EH (cell line): Measurements from ENCODE around the gene CAMK2G.
"Not testable (repeated sequence)": the region's sequence is repeated elsewhere in the genome, so short reads cannot be mapped to it uniquely, and the experiment has no call there.

Experiments
- DNase-seq: peaks from one replicate; pipeline ENCODE4 v3.0.0-alpha.2; 2015; ENCODE audit warnings: low read depth

CAMK2G gene

DNA sequence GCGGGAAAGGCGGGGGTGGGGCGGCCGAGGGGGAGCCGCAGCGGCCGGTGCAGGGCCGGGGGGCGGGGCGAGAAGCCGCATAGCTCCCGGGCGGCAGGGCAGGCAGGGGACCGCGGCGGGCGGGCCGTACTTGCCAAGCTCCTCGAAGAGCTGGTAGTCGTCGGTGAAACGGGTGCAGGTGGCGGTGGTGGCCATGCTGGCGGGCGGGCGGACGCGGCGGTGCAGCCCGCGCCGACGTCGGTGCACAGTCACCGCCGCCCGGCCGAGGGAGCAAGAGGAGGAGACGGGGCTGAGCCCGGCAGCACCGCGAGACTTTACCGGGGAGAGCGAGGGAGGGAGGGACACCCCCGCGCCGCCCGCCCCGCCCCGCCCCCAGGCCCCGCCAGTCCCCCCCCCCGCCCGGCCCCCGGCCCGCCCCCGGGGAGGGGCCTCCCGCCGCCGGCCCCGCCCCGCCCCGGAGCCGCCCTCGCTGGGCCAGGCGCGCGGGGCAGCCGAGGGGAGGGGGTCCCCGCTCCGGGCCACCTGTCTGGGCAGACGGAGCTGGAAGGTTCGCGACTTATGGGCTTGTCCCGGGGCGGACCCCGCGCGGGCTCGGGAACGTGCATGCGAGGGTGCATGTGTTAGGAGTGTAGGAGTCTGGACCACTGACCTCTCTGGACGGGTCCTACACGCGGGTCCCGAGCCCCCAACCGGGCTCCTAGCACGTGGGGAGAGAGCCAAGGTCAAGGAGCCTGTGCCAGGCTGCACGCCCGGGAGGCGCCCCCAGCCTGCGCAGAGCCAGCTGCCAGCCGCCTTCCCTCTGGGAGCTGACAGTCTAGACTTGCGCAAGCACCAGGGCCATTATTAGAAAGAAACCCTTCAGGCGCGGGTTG lies at the start of gene CAMK2G:
TSS of gene CAMK2G (minus strand) at position 289 of the 872 bp plus-strand sequence. CDS start at position 195, 94 bp downstream.
- DNase-seq, result peak; percentile 90

- DNase-seq, result no peak
Measured at GRCh38 chr10:73922864-73923133, 48.4 kb upstream of the CAMK2G start.

GRCh38 chr10:73922007-73922863 lies 47.9 kb upstream of the CAMK2G start:
- DNase-seq, result no peak

DNA sequence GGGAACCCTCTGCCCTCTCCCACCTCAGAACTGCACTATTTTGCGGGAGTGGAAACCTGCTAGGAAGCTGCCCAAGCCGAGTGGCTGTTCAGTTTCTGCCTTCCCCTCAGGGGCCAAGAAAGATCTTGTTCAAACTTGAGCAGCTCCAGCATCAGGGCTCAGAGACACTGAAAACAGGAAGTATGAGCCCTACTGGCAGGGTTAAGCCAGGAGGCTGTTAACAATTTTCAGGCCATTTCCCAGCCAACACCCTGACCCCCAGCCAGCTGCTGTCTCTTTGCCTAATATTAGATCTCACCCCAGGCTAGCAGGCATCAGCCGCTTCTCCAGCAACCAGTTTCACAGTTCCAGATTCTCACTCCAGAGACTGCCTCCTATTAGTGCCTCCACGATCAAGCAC lies 45.7 kb upstream of the CAMK2G start:
- peak; percentile 67 for DNase-seq

DNA sequence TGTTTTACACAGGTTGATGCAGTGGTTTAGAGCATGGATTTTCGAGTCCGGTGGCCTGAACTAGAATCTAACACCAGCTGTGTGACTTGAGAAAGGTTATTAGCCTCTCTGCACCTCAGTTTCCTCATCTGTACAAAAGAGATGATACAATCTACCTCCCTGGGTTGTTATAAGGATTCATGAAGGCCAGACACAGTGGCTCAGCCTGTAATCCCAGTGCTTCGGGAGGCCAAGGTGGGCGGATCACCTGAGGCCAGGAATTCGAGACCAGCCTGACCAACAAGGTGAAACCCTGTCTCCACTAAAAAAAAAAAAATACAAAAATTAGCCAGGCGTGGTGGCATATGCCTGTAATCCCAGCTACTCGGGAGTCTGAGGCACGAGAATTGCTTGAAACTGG lies 45.1 kb upstream of the CAMK2G start:
- not testable (repeated sequence) for DNase-seq

DNA sequence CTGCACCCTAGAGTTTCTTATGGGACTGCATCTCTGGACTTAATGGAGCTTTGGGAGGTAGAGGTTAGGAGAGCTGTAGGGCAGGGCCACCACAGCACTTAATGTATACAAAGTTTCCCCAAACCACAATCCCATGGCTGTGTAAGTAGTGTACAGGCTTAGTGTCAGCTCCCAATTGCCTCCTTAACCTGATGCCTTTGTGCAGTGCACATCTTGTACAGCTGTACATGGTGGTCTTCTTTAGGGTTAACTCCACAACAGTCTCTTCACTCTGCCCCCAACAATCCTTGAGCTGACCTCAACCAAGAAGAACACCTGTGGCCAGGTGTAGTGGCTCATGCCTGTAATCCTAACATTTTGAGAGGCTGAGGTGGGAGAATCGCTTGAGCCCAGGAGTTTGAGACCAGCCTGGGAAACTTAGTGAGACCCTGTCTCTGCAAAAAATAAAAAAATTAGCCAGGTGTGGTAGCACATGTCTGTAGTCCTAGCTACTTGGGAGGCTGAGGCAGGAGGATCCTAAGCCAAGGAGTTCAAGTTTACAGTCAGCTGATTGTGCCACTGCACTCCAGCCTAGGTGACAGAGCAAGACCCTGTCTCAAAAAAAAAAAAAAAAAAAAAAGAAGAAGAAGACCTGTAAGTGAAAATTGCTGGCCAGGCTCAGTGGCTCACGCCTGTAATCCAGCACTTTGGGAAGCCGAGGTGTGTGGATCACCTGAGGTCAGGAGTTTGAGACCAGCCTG lies 43.4 kb upstream of the CAMK2G start:
- DNase-seq, result no peak

DNA sequence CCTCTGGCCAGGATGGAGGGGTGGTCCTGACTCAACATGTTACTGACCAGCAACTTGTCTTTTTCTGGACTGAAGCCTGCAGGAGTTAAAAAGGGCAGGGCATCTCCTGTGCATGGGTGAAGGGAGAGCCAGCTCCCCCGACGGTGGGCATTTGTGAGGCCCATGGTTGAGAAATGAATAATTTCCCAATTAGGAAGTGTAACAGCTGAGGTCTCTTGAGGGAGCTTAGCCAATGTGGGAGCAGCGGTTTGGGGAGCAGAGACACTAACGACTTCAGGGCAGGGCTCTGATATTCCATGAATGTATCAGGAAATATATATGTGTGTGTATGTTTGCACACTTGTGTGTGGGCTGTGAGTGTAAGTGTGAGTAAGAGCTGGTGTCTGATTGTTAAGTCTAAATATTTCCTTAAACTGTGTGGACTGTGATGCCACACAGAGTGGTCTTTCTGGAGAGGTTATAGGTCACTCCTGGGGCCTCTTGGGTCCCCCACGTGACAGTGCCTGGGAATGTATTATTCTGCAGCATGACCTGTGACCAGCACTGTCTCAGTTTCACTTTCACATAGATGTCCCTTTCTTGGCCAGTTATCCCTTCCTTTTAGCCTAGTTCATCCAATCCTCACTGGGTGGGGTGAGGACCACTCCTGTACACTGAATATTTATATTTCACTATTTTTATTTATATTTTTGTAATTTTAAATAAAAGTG lies 42.6 kb upstream of the CAMK2G start:
- DNase-seq, result no peak

GRCh38 chr10:73915206-73915851 lies 41.0 kb upstream of the CAMK2G start:
- DNase-seq, result no peak

GRCh38 chr10:73914036-73914435 lies 39.7 kb upstream of the CAMK2G start:
- DNase-seq, result no peak

- DNase-seq, result no peak
Measured at GRCh38 chr10:73911553-73912004, 37.2 kb upstream of the CAMK2G start.

DNA sequence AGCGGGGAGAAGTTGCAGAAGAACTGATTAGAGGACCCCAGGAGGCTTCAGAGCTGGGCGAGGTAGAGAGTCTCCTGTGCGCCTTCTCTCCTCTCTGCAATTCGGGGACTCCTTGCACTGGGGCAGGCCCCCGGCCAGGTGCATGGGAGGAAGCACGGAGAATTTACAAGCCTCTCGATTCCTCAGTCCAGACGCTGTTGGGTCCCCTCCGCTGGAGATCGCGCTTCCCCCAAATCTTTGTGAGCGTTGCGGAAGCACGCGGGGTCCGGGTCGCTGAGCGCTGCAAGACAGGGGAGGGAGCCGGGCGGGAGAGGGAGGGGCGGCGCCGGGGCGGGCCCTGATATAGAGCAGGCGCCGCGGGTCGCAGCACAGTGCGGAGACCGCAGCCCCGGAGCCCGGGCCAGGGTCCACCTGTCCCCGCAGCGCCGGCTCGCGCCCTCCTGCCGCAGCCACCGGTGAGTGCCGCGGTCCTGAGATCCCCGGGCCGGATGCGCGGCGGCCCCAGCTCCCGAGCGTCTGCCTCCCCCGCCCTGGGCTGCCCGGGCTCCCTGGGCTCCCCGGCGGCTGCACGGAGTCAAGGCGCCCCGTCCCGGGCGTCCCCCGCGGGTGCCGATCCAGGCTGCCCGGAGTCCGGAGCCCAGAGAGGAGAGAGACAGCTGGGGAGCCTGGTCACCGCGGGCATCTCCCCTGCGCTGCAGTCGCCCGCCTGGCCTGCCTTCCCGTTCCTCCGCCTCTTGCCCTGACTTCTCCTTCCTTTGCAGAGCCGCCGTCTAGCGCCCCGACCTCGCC lies 36.6 kb upstream of the CAMK2G start, which contains the start of gene PLAU:
TSS of gene PLAU (plus strand) at position 369 of the 789 bp plus-strand sequence. CDS start 424 bp downstream, outside the sequence.
- peak; percentile 59 for DNase-seq

- DNase-seq, result no peak
Measured at GRCh38 chr10:73910401-73910763, 36.0 kb upstream of the CAMK2G start.

DNA sequence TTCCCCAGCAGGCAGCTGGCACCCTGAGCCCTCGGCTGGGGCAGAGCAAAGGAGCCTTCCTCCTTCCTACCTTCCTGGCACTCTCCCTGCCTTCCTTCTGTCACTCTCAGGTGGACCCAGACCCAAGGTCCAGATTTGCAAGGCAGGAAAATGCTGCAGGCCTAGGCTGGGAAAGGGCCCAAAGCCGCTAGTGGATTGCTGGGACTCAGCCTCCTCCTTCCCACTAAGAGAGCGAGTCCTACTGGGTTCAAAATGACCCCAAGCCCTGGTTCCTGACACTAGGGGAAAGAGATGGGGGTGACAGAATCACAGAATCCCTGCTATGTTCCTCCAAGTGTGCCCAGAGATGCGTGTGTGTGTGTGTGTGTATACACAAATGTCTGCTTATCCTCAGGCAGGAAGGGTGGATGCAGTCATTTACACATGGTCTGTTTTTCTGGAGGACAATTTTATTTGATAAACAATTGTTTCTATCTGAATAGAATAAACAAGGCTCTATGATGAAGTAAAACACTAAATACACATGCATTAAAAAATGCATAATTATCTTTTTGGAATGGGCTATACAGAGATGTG lies 35.3 kb upstream of the CAMK2G start:
- DNase-seq, result no peak

DNA sequence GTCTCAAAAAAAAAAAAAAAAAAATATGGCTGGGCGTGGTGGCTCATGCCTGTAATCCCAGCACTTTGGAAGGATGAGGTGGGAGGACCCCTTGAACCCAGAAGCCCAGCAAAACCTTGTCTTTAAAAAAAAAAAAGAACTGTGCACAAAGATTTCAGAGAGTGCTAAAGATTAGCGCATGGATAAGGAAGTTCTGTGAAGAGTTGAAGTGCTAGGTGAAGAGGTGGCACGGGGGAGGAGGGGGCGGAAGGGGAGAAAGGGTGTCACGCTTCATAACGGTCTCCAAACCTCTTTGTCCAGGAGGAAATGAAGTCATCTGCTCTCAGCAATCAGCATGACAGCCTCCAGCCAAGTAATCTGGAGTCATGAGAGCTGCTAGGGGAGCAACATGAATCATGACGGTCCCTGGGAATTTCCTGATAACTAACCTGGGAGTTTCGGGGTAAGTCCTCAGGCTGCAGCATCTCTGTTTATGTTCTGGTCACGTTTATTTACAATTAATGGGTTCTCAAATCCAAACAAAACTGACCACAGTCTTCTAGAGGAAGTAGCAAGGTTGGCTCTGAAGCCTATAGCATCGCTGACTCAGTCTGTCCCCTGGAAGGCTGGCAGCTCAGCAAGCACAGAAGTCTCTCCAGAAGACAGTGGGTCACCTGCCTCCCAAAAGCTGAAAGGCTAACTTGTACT lies 34.6 kb upstream of the CAMK2G start:
- DNase-seq, result peak; percentile 99

DNA sequence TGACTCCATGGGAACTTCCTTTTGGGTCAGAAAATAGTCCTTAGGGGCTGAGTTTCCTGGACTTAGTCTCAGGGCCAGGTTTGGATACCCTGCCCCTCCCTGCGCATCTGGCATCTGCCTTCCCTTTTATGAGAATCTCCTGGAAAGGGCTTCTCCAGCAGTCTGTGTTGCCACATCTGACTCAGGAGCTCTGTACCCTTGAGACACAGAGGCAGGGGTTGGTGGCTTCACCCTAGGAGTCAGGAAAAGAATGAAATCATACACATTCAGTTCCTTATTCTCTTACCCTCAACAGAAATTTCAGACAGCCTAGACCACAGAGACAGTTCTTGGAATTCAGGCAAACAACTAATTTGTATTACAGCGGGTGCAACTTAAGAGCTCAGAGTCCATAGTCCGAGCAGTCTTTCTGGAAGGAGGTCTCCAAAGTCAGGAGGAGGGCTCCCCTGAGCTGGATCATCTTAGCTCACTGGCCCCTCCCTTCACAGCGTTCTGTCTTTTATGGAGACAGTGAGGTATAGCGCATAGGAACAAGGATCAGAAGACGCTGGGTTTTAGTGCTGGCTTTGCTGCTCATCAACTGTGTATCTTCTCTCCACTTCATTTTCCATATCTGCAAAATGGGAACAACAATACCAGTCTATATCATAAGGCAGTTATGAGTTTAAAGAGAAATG lies 33.6 kb upstream of the CAMK2G start:
- peak; percentile 74 for DNase-seq

DNA sequence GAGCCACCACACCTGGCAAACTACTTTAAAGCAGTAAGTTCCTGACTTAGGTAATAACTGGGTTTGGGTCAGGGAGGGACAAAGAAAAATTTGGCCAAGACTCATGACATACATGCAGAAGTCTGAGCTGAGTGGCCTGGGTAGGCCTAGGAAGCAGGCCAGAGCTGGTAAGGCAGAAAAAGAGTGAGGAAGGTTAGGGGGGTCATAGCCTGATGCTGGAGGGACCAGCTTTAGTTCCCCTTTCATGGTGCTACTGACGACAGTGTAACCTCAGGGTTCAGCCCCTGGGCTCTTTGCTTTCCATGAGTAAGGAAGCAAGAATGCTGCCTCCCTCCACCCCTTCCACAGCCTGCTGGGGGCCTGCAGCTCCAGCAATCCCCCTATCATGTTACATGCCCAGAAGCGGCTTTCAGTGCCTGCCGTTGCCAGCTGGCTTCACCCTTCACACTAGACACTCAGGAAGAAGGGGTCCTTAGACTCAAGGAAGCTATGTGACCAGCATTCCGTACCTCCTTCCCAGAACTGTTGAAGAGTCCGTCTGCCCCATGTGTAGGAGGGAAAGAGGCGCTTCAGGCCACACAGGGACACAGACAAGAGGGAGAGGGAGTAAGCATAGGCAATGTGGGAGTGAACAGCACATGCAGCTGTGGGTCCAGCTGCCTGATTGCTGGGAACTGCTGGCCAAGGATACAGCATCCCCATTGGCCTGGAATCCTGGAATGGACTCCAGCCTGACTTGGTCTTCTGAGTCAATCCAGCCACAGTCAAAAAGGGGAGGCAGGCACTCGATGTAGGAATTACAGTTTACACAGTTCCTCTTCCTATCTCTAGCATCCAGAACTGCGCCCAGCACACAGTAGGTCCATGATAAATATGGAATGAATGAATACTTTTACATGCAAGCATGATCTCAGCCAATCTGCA lies 32.4 kb upstream of the CAMK2G start:
- peak; percentile 99 for DNase-seq

- peak; percentile 24 for DNase-seq
Measured at GRCh38 chr10:73905256-73906020, 31.1 kb upstream of the CAMK2G start.
